ENCODE data around the gene TBCB.

The TBCB gene

DNA sequence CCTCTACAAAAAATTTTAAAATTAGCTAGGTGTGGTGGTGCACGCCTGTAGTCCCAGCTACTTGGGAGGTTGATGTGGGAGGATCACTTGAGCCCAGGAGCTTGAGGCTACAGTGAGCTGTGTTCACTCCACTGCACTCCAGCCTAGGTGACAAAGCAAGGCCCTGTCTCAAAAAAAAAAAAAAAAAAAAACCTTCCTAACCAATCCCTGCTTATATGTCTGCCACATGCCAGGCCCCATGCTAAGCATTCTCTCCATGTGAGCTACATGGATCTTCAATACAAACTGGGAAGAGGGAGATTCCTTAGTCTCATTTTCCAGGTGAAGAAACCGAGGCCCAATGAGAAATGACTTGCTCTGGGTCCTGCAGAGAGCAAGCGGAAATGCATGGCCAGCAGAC, 6.6 kb upstream of the TBCB start:
- in situ Hi-C loops (cut with HindIII; ENCODE audit: low sequenced_read_pairs) = no loop called here
- H3K4me3 ChIP-seq (ENCODE audit: low read depth, low read length) = no peak overlapping the region
- TF ChIP-seq, protein P1, sequence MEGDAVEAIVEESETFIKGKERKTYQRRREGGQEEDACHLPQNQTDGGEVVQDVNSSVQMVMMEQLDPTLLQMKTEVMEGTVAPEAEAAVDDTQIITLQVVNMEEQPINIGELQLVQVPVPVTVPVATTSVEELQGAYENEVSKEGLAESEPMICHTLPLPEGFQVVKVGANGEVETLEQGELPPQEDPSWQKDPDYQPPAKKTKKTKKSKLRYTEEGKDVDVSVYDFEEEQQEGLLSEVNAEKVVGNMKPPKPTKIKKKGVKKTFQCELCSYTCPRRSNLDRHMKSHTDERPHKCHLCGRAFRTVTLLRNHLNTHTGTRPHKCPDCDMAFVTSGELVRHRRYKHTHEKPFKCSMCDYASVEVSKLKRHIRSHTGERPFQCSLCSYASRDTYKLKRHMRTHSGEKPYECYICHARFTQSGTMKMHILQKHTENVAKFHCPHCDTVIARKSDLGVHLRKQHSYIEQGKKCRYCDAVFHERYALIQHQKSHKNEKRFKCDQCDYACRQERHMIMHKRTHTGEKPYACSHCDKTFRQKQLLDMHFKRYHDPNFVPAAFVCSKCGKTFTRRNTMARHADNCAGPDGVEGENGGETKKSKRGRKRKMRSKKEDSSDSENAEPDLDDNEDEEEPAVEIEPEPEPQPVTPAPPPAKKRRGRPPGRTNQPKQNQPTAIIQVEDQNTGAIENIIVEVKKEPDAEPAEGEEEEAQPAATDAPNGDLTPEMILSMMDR (IDR thresholded peaks at IDR 0.05; ENCODE audit: low read depth, low read length) = no peak

DNA sequence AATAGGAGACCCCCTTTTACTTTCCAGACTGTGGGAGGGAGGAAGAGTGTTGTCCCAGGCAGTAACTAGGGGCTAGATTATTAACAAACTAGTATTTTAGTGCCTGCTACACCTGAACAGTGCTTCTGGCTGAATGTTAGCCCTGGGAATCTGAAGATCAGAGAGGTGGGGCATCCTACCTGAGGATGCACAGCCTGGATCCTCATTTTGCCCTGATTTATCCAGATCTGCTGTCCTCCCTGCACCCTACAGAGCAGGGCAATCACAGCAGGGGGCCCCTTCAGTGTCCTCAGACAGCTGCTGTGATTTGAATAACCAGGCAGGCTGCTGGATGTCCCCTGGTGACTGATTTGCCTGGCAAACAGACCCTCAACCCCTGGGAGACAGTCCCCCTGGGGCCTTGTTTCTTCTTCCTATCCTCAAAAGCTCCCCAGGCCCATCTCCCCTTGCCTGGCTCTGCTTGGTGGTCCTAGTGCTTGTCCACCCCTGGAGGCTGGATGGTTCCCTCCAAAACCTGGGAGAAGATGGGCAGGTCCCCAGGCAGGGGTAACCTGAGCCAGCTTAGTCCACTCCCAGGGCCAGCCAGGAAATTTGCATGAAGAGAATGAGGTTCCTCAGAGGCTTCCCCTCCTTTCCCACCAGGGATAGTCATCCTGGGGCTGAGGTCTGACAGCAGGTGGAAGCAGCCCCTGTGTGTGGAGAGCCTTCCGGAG, 4.6 kb upstream of the TBCB start, which contains the start of gene OVOL3:
Gene OVOL3, plus strand, starts transcription at position 657 of the 713 bp plus-strand sequence. CDS start 60 bp downstream, outside the sequence.
- DNase-seq (ENCODE audit: low read depth, low spot score) = no peak
- no peak within 1 kb of the TSS for H3K4me3 ChIP-seq (ENCODE audit: low read depth, low read length)
- TF ChIP-seq, protein P1 (IDR thresholded peaks at IDR 0.05; ENCODE audit: low read depth, low read length) = no peak
- in situ Hi-C loops (cut with HindIII; ENCODE audit: low sequenced_read_pairs) = no loop called here

More for the DNA sequence above, 6.6 kb upstream of the TBCB start:
- no peak for DNase-seq (ENCODE audit: low read depth, low spot score)

DNA sequence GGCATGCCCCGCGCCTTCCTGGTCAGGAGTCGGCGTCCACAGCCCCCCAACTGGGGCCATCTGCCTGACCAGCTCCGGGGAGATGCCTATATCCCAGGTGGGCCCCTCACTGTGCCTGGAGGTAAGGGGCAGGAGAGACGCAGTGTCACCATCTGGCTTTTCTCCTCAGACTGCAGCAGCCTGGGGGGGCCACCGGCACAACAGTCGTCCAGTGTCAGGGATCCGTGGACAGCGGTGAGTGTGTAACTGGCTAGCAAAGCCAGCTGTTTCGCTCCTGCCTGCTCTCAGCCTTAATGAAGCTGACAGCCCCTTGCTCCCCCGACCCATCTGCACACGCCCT, 4.1 kb upstream of the TBCB start:
- H3K4me3 ChIP-seq (ENCODE audit: low read depth, low read length) = no peak overlapping the region
- DNase-seq (ENCODE audit: low read depth, low spot score) = no peak
- TF ChIP-seq, protein P1 (IDR thresholded peaks at IDR 0.05; ENCODE audit: low read depth, low read length) = no peak
- in situ Hi-C loops (cut with HindIII; ENCODE audit: low sequenced_read_pairs) = no loop called here

DNA sequence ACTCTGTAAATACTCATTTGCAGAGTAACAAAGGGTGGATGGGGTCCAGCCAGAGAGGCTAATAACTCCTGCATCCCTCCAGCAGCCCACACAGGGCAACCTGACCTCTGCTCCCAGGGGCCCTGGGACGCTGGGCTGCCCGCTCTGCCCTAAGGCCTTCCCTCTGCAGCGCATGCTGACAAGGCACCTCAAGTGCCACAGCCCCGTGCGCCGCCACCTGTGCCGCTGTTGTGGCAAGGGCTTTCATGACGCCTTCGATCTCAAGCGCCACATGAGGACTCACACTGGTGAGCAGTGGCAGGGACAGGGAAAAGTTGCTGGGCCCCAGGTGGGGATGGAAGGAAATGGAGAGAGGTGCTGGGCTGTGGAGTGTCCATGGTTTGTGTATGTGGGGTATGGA, 2.6 kb upstream of the TBCB start:
- no peak overlapping the region for H3K4me3 ChIP-seq (ENCODE audit: low read depth, low read length)
- DNase-seq (ENCODE audit: low read depth, low spot score) = no peak
- in situ Hi-C loops (cut with HindIII; ENCODE audit: low sequenced_read_pairs) = no loop called here
- TF ChIP-seq, protein P1 (IDR thresholded peaks at IDR 0.05; ENCODE audit: low read depth, low read length) = no peak

GRCh38 chr19:36113425-36113824, 1.8 kb upstream of the TBCB start:
- H3K4me3 ChIP-seq (ENCODE audit: low read depth, low read length) = peak overlapping the region; percentile 95
- in situ Hi-C loops (cut with HindIII; ENCODE audit: low sequenced_read_pairs) = no loop called here
- TF ChIP-seq, protein P1 (IDR thresholded peaks at IDR 0.05; ENCODE audit: low read depth, low read length) = no peak
- DNase-seq (ENCODE audit: low read depth, low spot score) = no peak

- TF ChIP-seq, protein P1 (IDR thresholded peaks at IDR 0.05; ENCODE audit: low read depth, low read length) = peak; percentile 26
- in situ Hi-C loops (cut with HindIII; ENCODE audit: low sequenced_read_pairs) = no loop called here
- H3K4me3 ChIP-seq (ENCODE audit: low read depth, low read length) = peak overlapping the region; percentile 95
- DNase-seq (ENCODE audit: low read depth, low spot score) = no peak
These were observed 1.2 kb upstream of the TBCB start for GRCh38 chr19:36113894-36114720.
